KMS-11 (cell line): ENCODE data around the gene ALKAL2.

ENCODE experiments used
- H2AFZ ChIP-seq: fragments of 200-600 bp; sonication (generic); 2 replicates; pipeline ENCODE4 v1.6.1; 2016; ENCODE audit warnings: antibody characterized with exemption, mixed run types, low read depth
- H3K27ac ChIP-seq: fragments of 200-600 bp; sonication (generic); 2 replicates; pipeline ENCODE4 v1.6.1; 2016; ENCODE audit warnings: mild to moderate bottlenecking, mixed run types
- H3K27me3 ChIP-seq: fragments of 200-600 bp; sonication (generic); 2 replicates; pipeline ENCODE4 v1.6.1; 2017; ENCODE audit warnings: mild to moderate bottlenecking, low read depth, mixed run types, moderate library complexity; ENCODE audit not compliant: insufficient read depth
- H3K36me3 ChIP-seq: fragments of 200-600 bp; sonication (generic); 2 replicates; pipeline ENCODE4 v1.6.1; 2017; ENCODE audit warnings: mild to moderate bottlenecking, mixed run types; ENCODE audit not compliant: insufficient read depth
- H3K4me1 ChIP-seq: fragments of 200-600 bp; sonication (generic); 2 replicates; pipeline ENCODE4 v1.6.1; 2016; ENCODE audit warnings: mild to moderate bottlenecking, low read depth, mixed run types; ENCODE audit not compliant: poor library complexity, severe bottlenecking
- H3K4me2 ChIP-seq: fragments of 200-600 bp; sonication (generic); 2 replicates; pipeline ENCODE4 v1.7.0; 2016; ENCODE audit warnings: mild to moderate bottlenecking, mixed run types
- H3K4me3 ChIP-seq: fragments of 200-600 bp; sonication (generic); IDR thresholded peaks from 2 replicates; pipeline ENCODE4 v1.6.1; 2017; ENCODE audit warnings: low read depth, low read length, mixed read lengths; ENCODE audit not compliant: insufficient read depth
- H3K79me2 ChIP-seq: fragments of 200-600 bp; sonication (generic); 2 replicates; pipeline ENCODE4 v1.6.1; 2016; ENCODE audit warnings: low read depth, mixed run types; ENCODE audit not compliant: insufficient read depth
- H3K9ac ChIP-seq: fragments of 200-600 bp; sonication (generic); 2 replicates; pipeline ENCODE4 v1.6.1; 2016; ENCODE audit warnings: mild to moderate bottlenecking, mixed run types
- H4K20me1 ChIP-seq: fragments of 200-600 bp; sonication (generic); 2 replicates; pipeline ENCODE4 v1.6.1; 2016; ENCODE audit warnings: mild to moderate bottlenecking, mixed run types; ENCODE audit not compliant: insufficient read depth
- TF ChIP-seq, protein P1 (sequence below): fragments of 200-600 bp; sonication (generic); conservative IDR thresholded peaks from 2 replicates; pipeline ENCODE4 v1.6.1; 2017; ENCODE audit warnings: low read depth, mild to moderate bottlenecking, antibody characterized with exemption, low read length, moderate library complexity, mixed read lengths

The ALKAL2 gene

GRCh38 chr2:279366-279765, 8.5 kb downstream of the ALKAL2 start:
- H3K4me1 ChIP-seq, result no peaks in the 10 kb centered on the region
- no peaks in the 10 kb centered on the region for H3K36me3 ChIP-seq
- H3K79me2 ChIP-seq, result peaks cover 2% of the 10 kb centered on the region; the same call in 1 of the 2 replicates
- no peaks in the 10 kb centered on the region for H4K20me1 ChIP-seq
- H3K27ac ChIP-seq, result no peak overlapping the region
- no peak overlapping the region for H2AFZ ChIP-seq
- H3K4me2 ChIP-seq, result no peak overlapping the region
- TF ChIP-seq, protein P1, sequence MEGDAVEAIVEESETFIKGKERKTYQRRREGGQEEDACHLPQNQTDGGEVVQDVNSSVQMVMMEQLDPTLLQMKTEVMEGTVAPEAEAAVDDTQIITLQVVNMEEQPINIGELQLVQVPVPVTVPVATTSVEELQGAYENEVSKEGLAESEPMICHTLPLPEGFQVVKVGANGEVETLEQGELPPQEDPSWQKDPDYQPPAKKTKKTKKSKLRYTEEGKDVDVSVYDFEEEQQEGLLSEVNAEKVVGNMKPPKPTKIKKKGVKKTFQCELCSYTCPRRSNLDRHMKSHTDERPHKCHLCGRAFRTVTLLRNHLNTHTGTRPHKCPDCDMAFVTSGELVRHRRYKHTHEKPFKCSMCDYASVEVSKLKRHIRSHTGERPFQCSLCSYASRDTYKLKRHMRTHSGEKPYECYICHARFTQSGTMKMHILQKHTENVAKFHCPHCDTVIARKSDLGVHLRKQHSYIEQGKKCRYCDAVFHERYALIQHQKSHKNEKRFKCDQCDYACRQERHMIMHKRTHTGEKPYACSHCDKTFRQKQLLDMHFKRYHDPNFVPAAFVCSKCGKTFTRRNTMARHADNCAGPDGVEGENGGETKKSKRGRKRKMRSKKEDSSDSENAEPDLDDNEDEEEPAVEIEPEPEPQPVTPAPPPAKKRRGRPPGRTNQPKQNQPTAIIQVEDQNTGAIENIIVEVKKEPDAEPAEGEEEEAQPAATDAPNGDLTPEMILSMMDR, result no peak
- no peak overlapping the region for H3K9ac ChIP-seq
- no peak overlapping the region for H3K4me3 ChIP-seq
- no peaks in the 10 kb centered on the region for H3K27me3 ChIP-seq

- Histone ChIP-seq H3K79me2 (peaks cover 6% of the 10 kb centered on the region; the same call in 1 of the 2 replicates), H3K9ac (no peak overlapping the region), H2AFZ (no peak overlapping the region), H3K4me3 (no peak overlapping the region), H3K4me1 (no peaks in the 10 kb centered on the region), H3K27me3 (no peaks in the 10 kb centered on the region), H4K20me1 (no peaks in the 10 kb centered on the region), H3K4me2 (no peak overlapping the region), H3K27ac (no peak overlapping the region), H3K36me3 (no peaks in the 10 kb centered on the region)
- TF ChIP-seq, protein P1, result no peak
These were observed 9.0 kb downstream of the ALKAL2 start for GRCh38 chr2:278927-279320.

DNA sequence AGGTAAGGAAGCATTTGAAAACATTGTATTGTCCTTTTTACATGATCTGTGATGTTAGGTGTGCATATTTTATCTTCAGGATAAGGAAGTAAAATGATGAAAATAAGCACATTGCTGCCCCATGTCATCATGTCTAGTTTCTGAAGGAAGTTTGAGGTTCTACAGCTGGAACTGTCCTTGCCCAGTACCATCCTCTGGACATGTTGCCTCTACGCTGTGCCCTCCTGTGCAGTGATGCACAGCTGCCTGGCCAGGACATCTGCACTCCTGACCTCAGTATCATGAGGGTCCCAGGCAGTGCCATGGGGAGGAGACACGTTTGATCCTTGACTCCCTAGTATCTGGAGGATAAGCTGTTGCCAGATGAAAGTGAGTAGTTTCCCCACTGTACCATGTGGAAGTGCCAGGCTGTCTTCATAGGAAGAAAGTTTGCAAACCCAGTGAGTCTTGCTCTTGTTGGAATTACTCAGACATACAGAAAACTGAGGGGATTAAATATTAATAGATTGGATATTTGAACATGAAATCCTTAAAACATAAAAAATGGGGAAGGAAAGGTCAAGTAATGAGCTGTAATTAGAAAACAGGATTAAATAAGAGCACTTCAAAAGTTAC, 9.5 kb downstream of the ALKAL2 start:
- peaks cover 11% of the 10 kb centered on the region; the same call in 1 of the 2 replicates for H3K79me2 ChIP-seq

GRCh38 chr2:275466-275865, 12.4 kb downstream of the ALKAL2 start:
- Histone ChIP-seq H3K79me2 (peaks cover 41% of the 10 kb centered on the region; the same call in 1 of the 2 replicates), H4K20me1 (no peaks in the 10 kb centered on the region), H3K4me2 (no peak overlapping the region), H3K9ac (no peak overlapping the region), H3K36me3 (no peaks in the 10 kb centered on the region), H3K27ac (no peak overlapping the region), H3K4me3 (no peak overlapping the region), H3K4me1 (no peaks in the 10 kb centered on the region), H3K27me3 (no peaks in the 10 kb centered on the region), H2AFZ (no peak overlapping the region)
- TF ChIP-seq, protein P1, result no peak

More for the DNA sequence above, 9.5 kb downstream of the ALKAL2 start:
- Histone ChIP-seq H3K27me3 (no peaks in the 10 kb centered on the region), H3K4me3 (no peak overlapping the region), H4K20me1 (no peaks in the 10 kb centered on the region), H3K27ac (no peak overlapping the region), H3K9ac (no peak overlapping the region), H3K36me3 (no peaks in the 10 kb centered on the region), H2AFZ (no peak overlapping the region), H3K4me2 (no peak overlapping the region), H3K4me1 (no peaks in the 10 kb centered on the region)
- TF ChIP-seq, protein P1, result no peak
